GM19043 (cell line): ENCODE results near the gene RRAS.
A peak's percentile ranks its signal among the peaks of the same experiment; 100 is the strongest.

ENCODE experiments used
- ATAC-seq: cut with Tn5 transposase; IDR thresholded peaks from one replicate; pipeline ENCODE4 v1.9.1; 2021; ENCODE audit warnings: low read depth; ENCODE audit not compliant: unreplicated experiment

RRAS gene

DNA sequence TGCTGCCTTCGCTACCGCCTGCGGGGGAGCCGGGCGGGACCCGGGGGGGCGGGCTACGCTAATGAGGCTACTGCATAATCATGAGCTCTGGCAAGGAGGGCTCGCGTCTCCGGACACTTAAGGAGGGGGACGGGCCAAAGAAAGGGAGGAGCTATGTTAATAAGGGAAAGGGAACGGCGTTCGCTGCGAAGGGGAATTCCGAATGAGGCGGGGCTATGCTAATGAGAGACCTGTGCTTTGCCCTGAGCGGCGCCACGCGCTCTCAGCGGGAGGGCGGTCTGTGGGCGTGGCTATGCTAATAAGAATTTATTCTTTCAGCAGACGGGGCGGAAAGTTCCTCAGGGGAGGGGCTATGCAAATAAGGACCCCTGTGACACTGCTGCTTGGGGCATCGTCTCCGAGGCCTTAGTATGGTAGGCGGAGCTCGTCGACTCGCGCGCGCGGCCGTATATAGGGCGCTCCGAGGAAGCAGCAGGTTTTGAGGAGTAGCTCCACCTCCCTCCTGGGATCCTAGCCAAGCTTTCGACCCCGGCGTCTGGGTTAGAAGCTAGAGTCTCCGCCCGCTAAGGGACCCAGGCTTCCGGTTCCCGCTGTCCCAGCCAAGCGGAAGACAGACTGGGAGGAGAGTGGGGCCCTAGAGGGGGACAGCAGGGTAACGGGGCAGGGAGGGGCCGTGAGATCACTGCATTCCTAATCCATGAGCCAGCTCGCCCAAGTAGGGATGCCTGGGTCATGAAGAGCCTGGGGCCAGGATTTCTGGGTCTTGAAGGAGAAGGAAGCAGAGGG, at the start of gene RRAS:
Gene RRAS (minus strand): TSS at position 31 of the 786 bp plus-strand sequence. CDS start 45 bp downstream, outside the sequence.
- ATAC-seq = peak; percentile 62

DNA sequence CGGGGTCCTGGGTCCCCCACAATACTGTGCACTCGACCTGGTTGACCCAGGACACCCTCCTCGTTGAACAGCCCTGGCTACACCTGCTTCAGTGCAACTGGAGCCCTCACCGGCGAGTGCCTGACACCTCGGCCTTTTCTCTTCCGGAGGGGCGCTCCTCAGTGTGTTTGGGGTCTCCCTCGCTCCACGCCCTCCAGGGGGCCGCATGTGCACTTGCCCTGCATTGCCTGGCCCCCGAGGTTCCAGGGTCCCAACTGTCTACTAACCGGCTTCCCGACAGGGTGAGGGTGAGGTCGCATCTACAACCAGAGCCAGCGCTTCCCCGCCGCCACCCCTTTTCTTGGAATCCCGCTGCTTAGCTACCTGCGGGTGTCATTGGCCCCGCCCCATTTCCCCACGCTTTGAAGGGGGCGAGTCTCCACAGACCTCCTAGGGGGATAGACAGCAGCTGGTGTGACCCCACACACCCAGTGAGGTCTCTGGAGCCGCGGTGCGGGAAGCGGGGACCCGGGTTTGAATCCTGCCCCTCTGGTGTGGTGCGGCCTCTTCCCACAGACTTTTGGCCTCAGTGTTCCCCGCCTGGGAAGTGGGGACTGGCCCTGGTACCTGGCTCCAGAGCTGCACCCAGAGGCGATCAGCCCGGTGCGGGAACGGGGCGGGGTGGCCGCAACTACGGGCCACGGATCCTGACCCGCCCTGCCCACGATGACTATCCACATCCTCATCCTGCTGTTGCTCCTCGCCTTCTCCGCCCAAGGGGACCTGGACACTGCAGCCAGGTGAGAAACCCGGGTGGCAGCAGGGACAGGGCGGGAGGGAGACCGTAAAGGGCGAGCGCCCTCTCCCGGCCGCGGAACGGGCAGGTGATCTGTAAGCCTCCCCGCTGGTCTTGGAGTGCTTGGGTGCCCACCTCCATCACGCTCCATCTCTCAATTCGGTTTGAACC, 49.5 kb upstream of the RRAS start, which contains the start of gene ADM5:
Gene ADM5 (plus strand): TSS at position 462 of the 946 bp plus-strand sequence. CDS start 244 bp downstream, at position 706.
- no peak for ATAC-seq

DNA sequence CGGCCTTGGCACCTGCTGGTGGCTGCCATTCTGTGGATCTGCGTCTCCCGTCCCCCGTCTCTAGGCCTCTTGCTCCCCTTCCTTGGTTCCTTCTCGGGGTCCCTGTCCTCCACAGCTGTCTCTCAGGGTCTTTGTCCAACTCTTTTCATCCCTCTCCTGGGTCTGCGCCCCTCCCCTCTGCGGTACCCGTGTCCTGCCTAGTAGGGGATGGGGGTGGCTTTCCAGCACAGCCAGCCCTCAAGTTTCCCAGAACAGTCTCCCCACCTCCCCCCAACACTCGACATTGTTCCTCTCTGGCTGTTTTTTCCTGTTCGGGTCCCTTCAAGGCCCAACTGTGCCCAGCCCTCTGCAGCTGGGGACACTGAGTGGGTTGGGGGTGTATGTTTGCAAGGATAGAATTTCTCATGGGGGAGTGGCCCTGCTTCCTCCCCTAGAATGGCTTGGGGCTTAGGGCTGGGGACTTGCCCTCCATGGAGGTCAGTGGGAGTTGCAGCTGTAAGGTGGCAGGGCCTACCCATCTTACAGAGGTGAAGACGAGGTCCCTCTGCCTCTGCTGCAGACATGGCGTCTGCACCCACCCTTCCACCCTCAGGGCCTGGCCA, 48.7 kb upstream of the RRAS start:
- ATAC-seq = no peak

DNA sequence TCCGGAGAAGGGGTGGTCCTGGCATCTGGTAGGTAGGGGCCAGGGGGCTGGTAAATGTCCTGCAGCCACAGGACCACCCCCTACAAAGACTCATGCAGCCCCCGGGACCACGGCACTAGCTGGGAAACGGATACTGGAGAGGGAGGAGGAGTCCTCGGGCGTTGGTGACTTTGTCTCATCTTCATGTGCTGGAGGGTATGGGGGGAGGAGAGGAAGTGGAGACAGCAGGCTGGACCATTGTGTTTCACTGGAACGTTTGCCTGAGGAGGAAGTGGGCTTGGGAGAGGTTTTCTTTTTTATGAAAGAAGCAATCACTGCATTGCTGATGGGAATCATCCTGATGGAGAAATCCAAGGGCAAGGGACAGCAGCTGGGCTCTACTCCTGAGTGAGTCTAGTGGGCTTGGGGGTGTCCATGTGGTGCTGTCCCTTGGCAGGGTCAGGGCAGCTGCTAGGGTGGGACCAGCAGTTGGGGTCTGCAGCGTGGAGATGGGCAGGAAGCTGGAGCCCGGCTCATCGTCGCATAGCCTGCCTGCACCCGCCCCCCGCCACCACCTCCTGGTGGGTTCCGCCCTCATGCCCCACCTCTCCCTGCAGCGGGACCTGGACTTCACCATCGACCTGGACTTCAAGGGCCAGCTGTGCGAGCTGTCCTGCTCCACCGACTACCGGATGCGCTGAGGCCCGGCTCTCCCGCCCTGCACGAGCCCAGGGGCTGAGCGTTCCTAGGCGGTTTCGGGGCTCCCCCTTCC, 47.8 kb upstream of the RRAS start:
- no peak for ATAC-seq

DNA sequence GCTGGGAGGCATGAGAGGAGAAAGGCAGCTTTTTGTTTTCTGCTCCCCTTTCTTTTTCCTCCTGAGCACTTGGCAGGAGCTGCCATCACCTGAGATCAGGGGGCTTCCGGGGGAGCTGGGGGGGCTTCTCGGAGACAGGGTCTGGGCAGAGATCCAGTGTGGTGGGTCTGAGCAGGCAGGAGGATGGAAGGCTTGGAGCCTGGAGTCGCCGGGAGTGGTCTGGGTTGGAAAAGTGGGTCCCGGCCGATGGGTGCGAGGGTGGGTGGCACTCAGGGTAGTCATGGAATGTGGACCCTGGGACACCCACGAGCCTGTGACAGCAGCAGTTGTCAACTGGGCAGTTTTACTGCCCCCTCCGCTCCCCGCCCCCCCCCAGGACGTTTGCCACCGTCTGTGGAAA, 47.2 kb upstream of the RRAS start:
- no peak for ATAC-seq

DNA sequence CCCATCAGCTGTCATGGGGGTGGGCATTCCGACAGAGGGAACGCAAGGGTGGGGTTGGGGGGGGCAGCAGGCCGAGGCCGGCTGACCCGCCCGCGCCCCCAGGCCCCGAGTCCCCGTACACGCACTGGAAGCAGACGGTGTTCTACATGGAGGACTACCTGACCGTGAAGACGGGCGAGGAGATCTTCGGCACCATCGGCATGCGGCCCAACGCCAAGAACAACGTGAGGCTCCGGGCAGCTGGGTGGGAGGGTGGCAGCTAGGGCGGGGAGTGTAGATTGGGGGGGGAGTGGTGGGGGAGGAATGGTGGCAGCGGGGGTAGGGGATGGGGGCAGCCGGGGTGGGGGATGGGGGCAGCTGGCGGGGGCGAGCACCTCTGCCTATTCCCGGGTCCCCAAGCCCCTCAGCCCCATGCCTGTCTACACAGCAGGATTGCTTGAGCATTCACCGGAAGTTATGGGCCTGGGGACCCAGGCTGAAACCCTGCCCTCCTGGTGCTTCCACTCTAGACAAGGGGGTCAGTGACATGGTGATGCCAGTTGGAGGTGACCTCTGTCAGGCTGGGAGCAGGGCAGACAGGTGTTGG, 46.7 kb upstream of the RRAS start:
- no peak for ATAC-seq

DNA sequence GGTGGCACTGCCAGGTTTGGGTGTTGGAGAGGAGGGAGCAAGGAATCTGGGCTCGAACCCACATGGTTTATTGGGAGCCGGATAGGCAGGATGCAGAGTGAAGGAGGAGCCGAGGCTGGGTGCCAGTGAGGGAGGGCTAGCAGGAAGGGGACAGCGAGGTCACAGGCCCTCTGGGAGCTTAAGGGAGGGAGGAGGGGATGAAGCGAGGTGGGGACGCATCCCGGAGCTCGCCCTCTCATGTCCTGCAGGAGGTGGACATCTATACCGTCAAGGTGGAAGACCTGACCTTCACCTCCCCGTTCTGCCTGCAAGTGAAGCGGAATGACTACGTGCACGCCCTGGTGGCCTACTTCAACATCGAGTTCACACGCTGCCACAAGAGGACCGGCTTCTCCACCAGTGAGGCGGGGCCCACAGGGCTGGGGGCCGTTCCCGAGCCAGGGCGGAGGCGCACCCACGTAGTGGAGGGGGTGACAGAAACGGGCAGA, 45.9 kb upstream of the RRAS start:
- no peak for ATAC-seq

DNA sequence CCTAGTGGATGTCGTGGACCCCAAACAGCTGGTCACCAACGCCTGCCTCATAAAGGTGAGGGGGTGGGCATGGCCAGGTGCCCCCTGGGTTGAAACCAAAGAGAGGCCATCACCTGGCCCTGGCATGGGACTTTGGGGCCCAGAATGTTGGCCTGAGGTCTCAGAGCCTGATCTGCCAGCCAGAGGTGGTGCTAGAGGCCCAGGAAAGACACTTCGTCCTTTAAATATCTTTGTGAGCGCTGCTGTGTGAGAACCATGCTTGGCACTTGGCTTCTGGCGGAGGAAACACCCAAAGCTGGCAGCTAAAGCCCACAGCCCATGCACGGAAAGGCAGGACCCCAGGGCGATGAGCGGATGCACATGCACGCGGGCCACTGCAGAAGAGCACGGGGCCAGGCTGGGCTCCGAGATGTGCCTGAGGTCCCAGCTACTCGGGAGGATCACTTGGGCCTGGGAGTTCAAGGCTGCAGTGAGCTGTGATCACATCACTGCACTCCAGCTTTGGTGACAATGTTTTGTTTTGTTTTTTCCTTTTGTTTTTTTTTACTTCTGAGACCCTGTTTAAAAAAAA, 45.1 kb upstream of the RRAS start:
- no peak for ATAC-seq

DNA sequence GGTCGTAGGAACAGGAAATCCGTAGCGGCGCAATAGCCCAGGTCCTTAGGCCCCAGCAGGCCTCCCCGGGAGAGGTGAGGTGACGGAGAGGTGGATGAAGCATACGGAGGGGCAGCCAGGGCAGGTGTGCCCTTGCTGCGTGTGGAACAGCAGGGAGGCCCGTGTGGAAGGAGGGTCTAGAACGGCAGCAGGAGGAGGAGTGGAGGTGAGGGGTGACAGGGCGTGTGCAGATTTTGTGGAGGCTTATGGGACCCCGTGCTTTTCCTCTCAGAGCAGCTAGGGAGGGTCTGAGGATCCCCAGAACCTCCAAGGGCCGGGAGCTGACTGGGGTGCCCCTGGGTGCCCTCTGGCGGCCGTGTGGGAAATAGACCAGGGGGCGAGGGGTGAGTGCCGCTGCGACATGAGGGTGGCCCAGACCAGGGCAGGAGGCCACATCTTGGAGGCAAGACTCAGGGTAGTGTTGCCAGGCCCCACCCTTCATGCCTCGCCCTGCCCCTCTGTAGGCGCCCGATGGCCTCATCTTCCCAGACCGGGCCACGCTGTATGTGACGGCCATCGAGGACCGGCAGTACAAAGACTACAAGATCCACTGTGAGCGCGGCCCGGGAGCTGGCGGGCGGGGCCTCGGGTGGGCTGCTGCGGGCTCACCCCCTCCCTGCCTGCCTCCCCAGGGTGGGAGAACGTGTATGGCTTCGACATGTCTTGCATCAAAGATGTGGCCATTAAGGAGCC, 44.5 kb upstream of the RRAS start:
- no peak for ATAC-seq

DNA sequence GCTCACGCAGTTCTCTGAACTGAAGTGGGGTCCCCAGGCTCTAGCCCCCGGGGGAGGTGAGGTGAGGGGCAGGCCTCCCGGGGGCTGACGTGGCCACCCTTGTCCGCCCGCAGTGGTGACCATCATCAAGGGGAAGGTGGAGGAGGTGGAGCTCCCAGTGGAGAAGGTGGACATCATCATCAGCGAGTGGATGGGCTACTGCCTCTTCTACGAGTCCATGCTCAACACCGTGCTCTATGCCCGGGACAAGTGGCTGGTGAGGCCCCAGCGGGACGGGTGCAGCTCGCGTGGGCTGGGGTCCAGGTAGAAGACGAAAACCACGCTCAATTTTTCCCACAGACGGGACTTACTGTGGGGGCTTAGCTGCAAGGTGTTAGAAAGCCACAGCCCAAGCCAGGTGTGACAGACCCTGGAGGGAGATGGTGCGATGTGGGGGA, 43.9 kb upstream of the RRAS start:
- ATAC-seq = no peak

DNA sequence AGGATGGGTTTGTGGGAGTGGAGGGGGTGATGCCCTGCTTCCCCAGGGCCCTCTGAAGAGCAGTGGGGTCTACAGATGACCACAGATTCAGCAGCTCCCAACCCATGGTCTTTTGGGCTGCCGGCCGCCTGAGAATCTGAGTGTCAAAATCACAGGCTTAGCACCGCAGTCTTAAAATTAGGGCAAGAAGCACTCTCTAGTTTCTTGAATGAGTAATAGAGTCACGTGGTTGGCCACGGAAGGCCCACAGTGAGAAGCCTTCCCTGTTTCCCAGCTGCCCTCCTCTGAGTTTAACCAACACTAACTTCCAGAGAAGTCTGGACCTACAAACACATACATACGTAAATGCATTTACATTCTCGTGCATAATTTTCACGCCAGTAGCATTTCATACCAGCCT, 42.3 kb upstream of the RRAS start:
- no peak for ATAC-seq

DNA sequence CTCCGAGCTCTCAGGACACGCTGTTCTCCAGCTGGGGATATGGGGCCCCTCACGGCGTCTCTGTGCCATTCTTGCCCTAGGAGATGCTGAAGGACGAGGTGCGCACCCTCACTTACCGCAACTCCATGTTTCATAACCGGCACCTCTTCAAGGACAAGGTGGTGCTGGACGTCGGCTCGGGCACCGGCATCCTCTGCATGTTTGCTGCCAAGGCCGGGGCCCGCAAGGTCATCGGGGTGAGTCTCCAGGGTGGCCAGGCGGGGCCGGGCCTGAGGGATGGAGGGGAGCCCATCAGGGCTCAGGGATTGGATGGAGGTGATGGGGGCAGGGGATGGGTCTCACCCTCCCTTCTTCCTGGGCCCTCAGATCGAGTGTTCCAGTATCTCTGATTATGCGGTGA, 41.9 kb upstream of the RRAS start:
- ATAC-seq = no peak

DNA sequence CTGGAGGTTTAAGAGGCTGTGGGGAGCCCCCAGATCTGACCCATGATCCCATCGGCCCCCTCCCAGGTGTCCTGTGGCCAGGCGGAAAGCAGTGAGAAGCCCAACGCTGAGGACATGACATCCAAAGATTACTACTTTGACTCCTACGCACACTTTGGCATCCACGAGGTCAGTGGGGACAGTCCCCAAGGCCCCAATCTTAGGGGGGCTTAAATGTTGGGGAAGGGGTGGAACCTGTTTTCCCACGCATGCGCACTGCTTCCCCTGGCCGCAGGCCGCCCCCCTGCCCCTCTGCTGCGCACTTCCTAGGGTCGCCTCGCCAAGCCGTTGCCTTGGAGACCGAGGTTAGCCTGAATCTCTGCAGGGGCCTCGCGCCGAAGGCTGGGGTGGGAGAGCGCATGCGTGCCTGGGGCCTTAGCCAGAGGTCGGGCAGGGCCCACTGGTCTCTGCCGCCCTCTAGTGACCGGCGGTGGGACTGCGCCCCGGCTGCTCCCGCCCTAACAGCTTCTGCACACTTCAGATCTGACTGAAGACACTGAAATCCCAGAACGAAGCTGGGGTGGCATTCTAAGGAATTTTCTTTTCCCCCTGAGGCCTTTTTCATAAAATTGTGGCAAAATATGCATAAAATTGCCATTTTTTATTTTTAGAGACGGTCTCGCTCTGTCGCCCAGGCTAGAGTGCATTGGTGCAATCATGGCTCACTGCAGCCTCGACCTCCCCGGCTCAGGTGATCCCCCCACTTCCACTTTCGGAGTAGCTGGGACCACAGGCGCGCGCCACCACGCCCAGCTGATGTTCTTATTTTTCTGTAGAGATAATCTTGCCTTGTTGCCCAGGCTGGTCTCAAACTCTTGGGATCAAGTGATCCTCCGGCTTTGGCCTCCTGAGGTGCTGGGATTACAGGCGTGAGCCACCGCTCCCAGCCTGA, 40.7 kb upstream of the RRAS start:
- no peak for ATAC-seq

DNA sequence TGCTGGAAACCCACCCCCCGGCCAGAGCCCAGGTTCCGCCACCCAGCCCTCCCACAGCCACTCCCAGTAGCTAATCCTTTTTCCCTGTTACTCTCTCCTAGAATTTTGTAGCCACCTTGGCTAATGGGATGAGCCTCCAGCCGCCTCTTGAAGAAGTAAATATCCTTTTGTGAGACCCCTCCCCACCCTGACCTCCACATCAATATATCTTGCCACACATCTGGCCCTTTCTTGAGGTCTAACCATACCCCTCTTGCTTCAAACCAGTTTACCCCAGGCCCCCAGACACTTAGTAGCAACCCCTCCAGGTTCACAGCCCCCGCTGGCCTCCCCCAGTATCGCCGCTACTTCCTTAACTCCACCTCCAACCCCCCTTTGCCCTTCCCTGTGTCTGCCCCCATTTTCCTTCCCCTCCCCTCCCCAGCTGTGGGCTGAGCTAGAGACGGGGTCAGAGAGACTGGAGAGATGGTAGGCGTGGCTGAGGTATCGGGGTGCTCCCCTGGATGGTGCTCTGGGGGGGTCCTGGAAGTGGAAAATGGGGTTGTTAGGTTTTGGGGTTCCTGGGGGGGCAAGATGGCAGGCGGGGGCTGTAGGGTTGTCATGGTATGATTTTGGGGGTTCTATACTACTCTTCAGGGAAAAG, 39.9 kb upstream of the RRAS start:
- ATAC-seq = no peak

DNA sequence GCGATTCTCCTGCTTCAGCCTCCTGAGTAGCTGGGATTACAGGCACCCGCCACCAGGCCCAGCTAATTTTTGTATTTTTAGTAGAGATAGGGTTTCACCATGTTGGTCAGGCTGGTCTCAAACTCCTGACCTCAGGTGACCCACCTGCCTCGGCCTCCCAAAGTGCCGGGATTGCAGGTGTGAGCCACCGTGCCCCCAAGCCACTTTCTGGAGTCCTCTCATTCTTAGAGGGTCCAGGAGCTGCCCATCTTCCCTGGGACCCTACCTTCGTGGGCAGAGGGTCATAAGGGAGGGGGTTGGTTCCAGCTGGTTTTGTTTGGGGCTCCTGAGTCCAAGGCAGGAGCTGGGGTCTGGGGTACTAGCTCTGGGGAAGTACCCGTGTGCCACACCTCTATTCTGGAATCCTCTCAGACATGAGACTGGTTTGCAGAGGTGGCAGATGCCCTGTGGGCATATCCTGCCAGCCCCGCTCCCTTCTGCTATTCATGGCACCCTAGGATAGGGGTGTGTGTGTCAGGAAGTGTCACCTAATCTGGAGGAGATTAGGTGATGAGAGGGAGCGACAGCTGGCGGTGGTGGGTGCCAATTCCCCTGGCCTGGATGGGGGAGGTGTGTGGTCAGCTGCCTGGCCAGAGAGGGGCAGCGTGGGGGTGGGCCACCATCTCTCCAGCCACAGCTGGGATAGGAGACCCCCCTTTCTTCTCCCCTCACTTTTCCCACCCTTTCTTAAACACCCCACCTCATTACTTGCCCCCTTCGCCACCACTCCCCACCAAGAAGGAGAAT, 39.2 kb upstream of the RRAS start:
- ATAC-seq = no peak

DNA sequence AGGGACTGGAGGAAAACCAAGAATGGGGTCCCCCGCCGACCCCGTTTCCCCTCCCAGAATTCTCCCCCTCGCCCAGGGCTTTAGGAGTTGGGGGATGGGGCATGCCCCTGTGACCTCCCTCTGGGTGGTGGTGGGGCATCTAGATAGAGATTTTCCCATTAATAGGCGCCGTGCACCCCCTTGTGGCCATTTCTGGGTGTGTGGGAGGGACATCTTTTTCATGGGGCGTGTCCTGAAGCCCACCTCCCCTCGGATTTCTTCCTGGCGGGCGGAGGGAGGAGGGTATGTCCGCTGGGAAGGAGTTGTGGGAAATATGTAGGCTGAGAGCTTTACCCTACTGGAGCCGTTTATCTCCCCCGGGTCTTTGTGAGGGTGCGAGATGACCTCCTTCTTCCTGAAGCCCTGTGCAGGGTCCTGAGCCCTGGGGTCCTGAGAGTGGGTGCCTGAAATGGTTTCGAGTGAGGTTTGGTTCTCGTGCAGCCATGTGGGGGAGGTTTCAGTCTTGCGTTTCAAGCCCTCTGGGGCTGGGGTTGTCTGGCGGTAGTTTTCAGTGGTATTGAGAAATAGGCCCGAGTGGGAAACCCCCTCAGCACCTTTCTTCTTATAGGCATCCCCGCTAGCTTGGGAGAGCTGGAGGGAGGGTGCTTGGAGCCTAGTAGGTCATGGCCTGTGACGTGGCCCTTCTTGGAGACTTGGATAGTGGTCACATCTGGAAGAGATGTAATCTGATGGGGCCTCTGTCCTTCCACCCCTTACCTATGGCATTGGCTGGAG, 38.1 kb upstream of the RRAS start:
- ATAC-seq = no peak
